DMS79 (cell line): Measurements from ENCODE around the gene PCDHB15.

Experiments used
- DNase-seq: peaks from one replicate; lab custom pipeline; 2025; lab: John Stamatoyannopoulos, UW

The PCDHB15 gene

GRCh38 chr5:141250576-141250975 is 5.4 kb downstream of the PCDHB15 start:
- DNase-seq, result no peak

- DNase-seq, result no peak
These were observed 13.3 kb downstream of the PCDHB15 start for GRCh38 chr5:141258464-141258863.

GRCh38 chr5:141258948-141259347 is 13.8 kb downstream of the PCDHB15 start:
- DNase-seq, result no peak

DNA sequence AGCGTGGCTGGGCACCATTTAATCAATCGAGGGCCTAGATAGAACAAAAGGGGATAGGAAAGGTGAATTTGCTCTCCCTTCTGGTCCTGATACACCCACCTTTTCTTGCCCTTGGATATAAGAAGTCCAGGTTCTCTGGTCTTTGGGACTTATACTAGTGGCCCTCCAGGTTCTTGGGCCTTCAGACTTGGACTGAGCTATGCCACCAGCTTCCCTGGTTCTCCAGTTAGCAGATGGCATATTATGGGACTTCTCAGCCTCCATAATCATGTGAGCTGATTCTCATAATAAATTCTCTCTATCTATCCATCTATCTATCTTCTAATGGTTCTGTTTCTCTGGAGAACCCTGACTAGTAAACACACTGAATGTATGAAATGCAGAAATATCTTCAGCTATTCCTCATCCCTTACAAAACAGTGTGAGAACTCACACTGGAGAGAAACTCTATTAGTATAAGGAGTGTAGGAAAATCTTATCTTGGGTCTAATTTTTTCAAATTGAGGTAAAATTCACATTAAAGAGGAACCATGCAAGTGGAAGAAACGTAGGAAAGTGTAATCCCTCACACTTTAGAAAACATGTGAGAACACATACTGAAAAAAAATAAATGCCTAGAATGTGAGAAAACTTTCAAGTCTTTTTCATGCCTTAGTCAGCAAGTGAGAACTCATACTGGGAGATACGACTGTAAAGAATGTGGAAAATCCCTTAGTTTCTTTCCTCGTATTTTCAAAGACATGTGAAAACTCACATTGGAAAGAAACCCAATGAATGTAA is 15.5 kb downstream of the PCDHB15 start:
- DNase-seq, result no peak

DNA sequence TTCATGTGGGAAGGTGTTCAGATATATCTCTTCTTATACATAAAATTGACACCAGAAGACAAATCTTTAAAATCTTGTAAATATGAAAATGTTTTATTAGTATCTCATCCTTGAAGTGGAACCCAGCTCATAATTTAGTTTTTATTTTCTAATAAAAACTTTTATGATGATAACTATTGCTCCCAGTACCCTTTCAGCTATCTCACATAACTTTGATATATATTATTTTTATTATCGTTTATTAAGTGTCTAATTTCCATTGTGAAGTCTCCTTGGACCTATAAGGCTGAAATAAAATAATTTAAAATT is 16.0 kb downstream of the PCDHB15 start:
- no peak for DNase-seq

DNA sequence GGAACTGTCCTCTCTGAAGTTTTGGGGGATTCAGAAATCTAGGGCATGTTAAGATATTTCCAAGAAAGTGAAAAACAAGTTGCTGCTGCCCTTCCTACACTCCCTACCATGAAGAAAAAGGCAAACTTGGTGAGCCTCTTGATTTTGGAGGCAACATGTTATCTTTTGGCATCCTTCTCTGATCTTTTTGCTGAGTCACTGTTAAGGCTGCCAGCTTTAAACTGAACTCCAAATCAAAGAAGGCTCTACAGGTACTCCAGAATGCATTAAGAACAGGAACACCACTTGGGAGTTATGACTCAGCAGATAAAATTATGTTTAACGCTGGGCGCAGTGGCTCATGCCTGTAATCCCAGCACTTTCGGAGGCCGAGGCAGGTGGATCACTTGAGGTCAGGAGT is 24.0 kb downstream of the PCDHB15 start:
- DNase-seq, result no peak

- no peak for DNase-seq
These were observed 27.7 kb downstream of the PCDHB15 start for GRCh38 chr5:141272906-141273305.

DNA sequence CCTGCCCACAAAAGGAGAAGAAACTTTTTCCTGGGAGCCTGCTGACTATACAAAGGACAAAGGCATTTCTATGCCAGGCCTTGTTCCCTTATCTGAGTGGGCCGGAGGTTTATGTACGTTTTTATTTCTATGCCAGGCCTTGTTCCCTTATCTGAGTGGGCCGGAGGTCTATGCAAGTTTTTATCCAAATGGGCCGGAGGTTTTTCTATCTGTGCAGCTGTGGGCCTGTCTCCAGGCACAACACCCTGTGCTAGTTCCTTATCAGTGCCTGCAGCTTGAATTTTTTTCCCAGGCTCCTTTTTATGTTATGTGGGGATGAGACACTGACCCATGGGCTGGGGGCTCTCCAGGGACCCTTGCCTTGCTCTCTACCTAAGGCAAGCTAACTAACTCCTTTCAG is 53.2 kb downstream of the PCDHB15 start:
- DNase-seq, result no peak
